NCI-H460 (cell line): ENCODE measurements around the gene ITGB7. TPM values are rescaled to one million over a fixed set of nuclear protein-coding genes. Genes with fewer than 3 reads are reported as not detected.

Source experiments
- DNase-seq: peaks from one replicate; pipeline ENCODE4 v3.0.0-alpha.2; 2016; ENCODE audit warnings: low read depth; ENCODE audit errors: extremely low read depth
- total RNA-seq: library from RNA; depleted of rRNA; stranded (reverse); fragments of >200 nt; shearing (Covaris generic); gene quantifications from 2 replicates; pipeline ENCODE4 v1.2.3, GENCODE V29; 2014

Gene ITGB7
- total RNA-seq, 1 experiment from 2014 or later = not detected

DNA sequence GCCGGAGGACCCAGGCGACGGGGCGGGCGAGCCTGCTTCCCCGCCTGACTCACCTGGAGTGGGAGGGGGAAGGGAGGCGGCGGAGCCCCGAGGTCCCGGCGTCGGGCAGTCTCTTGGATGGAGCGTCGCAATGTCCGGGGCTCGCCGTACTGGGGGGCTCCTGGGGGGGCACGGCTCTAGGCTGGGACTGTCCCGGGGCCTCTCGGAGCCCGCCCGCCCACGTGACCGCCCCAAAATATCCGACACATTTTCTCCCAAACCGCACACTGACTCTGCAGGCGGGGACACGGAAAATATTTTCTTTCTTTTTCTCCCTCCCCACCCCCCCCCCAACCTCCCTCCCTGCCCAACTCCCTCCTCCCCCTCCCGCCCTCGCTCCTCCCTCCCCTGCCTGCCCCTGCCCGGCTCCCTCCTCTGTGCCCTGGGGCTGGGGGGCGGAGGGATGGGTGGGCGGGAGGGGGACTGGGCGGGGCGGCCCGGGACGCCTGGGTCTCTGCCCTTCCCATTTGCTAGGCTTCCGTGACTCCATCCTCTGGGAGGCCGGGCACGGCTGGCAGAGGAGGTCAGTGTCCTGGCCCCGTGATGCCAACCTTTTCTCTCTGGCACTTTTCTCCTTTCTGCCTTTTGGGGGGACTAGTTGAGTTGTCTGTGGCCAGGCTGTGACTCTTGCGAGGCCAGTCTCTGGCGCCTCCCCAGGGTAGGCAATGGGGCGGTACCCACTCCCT, 25.0 kb upstream of the ITGB7 start, which contains the start of gene RARG:
Gene RARG, minus strand, starts transcription at position 289 of the 725 bp plus-strand sequence. CDS start 4,664 bp downstream, outside the sequence.
- no peak for DNase-seq

DNA sequence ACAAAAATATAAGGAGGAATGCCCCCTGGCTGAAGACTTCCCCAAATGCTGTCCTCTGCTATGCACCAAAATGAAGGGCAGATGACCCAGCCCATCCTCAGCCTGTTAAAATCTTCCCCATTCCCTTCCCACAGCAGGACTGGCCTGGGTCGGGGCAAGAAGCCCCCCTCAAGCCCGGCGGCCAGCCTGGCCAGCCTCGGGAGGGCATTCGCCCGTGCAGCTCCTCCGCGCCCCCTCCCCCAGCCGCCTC, 24.5 kb upstream of the ITGB7 start:
- no peak for DNase-seq

DNA sequence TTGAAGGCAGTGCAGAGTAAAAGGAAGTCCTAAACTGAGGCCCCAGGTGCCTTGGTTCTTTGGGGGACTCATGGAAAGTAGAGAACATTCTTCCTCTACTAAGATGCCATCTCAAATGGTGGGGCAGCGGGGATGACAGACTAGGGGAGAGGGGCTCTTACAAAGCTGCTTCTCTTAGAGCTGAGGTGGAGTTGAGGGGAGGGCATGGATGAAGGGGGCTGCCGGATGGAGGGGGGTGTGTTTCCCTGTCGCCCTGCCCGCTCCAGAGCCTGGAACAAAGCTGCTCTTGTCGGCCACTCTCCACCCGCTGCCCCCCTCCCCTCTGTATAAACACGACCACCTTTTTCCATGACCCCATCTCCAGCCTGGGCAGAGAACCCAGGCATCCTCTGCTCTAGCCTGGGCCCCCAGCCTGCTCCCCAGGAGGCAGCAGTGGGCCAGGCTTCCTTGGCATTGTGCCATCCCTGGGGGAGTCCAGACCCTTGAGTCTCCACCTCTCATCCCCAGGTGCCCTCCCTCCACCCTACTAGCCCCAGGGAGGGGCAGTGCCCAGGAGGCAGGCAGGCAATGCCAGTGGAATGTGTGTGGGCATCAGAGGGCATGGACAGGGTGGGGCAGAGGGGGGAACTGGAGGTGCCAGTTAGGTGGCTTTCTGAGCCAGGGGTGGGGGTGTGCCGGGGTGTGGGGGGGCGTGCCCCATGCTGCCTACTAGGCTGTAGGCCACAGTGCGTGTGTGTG, 23.2 kb upstream of the ITGB7 start:
- DNase-seq = no peak

DNA sequence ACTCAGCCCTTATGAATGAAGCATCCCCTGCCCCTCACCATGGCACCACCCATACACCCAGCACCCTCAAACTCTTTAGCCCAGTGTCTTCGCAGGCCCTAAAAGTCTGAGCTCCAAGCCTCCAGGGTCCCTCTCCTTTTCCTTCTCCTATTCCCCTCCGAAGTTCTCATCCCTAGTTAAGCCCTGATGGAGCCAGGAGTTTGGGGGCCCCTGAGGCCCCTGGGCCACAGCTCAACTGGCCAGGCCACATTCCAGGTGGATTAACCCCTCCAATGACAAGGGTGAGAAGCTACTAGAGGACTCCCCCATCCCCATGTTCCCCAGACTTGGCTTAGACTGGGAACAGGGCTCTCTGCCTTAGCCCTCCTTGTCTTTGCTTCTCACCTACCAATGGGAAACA, 22.4 kb upstream of the ITGB7 start:
- no peak for DNase-seq

DNA sequence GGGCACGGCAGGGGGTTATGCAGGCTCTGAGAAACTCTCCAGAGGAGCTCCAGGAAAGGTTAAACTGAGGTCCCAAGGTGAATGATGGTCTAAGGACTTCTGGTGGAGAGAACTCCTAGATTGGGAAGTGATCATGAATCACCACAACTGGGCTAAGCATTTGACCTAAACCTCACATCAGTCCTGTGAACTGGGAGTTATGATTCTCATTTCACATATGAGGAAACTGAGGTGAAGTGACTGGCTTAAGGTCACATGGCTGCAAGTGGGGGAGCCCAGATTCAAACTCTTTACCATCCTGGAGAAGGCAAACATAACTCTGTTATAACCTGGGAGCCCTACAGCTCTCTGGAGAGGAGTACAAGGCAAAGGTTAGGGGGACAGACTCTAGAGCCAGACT, 20.8 kb upstream of the ITGB7 start:
- no peak for DNase-seq

DNA sequence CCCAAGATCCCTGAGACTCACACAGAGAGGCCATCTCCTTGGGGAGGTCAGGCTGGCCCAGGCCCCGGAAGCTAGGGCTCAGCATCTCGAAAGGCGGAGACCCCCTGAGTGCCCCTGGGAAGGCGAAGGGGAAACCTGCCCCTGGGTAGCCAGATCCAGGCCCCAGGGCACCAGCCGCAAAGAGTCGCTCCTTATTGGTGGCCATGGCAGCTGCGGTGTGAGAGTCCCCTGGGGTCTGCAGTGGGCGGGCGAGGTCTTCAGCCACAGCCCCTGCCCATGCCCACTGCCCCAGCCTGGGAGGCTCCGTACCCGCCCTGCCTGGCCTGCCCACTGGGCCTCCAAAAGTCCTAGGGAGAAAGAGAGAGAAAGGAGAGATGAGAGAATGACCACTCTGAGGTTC, 20.3 kb upstream of the ITGB7 start:
- no peak for DNase-seq

DNA sequence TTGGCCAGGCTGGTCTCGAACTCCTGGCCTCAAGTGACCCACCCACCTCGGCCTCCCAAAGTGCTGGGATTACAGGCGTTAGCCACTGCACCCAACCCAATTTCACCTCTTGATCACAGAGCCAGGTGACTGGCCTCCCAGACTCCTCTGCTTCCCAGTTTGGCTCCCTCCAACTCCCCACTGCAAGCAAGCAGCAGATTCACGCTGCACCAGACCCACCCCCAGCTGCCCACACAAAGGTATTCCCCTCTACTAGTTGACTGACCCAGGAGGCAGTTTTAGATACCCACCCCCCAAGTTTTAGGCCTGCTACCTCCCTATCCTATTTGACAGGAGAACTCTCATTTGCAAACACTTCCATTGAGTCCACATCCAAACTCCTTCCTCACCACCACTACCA, 19.8 kb upstream of the ITGB7 start:
- DNase-seq = no peak

DNA sequence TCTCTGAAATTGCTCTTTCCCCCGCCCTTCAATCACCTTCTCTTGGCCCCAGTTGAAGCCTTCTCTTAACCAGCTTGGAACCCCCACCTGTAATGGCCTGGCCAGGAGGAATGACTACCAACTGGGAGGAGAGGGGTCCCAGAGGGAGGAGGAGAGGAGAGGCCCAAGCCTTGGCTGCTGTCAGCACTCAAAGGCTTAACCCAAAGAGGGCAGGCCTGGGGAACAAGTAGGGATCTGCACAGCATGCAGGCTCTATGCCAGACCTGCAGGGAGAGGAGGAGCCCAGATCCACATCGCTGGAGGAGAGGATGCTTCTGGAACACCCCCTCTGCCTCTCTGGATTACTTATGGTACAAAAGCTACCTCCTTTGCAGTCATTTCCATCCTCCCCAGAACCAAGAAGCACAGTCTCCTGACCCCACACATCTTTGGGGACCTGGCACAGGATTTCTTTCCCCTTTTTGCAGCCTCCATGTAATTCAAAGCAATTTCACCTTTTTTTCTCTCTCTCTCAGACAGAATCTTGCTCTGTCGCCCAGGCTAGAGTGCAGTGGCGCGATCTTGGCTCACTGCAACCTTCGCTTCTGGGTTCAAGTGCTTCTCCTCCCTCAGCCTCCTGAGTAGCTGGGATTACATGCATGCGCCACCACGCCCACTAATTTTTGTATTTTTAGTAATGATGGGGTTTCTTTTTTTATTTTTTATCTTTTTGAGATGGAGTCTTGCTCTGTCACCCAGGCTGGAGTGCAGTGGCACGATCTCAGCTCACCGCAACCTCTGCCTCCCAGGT, 18.8 kb upstream of the ITGB7 start:
- no peak for DNase-seq

DNA sequence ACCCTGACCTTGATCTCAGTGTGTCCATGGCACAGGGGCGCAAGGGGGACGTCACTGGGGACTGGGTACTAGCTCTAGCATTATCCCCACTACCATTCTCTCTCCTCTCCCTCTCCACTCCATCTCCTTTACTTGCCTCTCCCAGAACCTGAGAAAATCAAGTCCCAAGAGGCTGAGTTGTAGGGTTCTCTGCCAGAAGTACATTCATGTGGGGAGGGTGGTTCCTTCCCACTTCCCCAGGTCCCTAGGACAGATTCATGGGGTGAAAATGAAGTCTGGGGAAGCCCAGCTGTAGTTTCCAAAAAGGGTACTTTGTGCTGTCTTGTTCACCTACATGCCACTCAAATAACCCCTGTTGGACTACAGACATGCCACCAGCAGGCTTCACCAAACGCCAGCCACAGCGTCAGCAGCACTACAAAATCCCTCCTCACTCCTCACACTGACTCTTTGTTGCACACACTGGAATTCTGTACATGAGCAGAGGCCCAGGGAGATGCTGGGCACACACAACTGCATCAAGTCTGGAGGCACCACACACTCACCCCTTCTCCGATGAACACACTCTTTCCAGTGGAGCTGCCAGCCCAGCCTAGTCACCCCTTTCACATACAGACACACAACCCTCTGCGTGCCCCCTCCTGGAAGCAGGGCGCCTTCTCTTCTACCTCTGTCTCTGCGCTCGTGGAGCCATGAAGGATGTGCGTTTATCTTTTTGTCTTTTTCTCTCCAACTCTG, 18.0 kb upstream of the ITGB7 start:
- DNase-seq = no peak

DNA sequence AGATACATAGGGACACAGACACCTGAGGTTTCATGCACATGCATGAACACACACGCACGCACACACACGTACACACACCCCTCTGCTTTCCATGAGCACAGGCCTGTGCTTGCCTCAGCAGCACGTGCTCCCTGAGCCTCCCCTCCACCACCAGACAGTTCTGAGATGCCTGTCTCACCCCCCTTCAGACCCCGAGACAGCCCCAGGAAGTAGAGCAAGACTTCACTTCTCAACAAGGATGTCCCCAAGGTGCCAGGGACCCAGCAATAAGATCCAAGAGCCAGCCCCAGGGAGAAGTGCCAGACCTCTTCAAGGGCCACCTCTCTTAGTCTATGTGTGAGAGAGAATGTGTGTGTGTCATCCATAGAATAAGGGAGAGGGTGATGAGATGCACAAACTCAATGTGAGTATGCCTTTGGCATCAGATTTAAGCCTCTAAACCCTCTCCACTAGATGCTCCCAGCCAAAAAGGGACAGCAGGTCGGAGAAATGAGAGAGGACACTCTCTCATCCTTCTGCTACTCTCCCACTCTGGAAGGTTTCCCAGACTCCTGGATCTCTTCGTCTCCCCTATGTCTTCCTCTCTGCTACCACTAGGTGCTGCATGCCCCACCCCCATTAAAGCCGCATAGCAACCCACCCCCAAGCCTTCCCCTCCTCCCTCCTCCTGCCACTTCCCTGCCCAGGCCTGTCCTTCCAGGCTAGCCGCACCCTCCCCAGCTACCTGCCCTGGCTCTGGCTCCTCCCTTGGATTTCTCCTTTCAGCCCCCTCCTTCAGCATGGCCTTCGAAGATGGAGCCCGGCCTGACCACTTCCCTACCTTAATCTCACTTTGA, 17.2 kb upstream of the ITGB7 start:
- no peak for DNase-seq

DNA sequence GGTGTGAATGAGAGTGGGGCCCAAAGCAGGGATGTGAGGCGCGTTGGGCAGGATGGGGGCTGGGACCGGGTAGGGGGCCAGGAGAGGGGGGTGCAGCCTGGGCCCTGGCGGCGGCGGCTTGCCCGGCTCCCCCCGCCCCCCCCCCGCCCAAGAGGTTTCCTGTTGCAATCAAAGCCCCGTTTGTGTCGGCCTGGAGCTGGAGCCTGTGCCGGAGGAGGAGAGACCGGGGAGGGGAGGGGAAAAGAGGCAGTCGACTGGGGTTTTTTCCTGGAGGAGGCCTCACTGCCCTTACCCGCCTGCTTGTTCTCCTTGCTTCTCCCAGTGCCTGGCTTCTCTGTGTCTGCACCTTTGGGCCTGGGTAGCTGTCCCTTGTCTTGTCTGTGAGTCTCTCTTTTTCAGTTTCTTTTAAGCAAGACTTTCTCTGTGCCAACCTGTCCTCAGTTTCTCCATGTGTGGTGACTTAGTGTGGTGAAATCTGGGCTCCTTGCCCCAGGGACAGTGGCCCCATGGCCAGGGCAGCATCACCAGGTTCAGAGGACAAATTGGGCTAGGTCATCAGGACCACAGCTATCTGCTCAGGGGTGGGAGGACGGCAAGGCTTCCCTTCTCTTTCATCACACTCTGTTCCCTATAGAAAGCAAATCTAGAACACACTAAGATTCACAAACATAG, 16.5 kb upstream of the ITGB7 start:
- DNase-seq = no peak

DNA sequence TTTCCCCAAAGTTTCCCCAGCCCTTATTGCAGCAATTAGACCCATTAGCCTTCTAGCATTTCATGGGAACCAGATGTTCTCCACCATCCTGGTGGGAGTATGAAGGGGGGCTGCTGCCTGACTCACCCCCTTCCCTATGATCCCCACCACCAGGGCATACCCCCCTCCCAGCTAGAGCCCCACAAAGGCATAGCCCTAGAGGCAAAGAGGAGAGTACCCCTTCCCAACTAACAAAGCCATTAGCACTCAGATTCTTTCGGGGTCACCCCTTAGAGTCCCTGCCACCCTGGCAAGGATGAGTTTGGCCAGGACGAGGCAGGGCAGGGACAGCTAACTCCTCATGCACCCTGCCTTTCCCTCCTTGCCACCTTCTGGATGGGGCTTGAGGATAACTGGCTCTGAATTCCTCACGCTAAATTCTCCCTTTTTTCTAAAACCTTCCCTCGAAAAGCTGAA, 15.8 kb upstream of the ITGB7 start:
- DNase-seq = no peak

DNA sequence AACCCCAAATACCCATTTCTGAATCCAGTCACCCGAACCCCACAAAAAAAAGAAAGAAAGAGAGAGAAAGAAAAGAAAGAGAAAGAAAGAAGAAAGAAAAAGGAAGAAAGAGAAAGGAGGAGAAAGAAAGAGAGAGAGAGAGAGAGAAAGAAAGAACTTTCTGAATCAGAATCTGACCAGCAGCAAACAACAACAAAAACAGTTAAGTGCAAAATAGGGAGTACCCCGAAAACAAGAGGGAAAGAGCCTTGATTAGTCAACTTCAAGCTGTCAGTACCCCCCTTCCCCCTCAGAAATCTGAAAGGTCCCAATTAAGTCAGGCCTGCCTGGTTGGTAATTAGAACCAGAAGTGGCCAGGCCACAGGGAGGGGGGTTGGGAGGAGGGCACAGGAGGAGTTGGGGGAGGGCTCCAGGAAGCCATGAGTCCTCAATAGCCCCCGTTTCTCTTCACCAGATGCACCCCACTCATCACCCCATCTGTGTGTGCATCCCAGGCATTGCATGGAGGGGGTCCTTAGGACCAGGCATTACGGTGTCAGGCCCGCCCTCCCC, 15.2 kb upstream of the ITGB7 start:
- DNase-seq = no peak

DNA sequence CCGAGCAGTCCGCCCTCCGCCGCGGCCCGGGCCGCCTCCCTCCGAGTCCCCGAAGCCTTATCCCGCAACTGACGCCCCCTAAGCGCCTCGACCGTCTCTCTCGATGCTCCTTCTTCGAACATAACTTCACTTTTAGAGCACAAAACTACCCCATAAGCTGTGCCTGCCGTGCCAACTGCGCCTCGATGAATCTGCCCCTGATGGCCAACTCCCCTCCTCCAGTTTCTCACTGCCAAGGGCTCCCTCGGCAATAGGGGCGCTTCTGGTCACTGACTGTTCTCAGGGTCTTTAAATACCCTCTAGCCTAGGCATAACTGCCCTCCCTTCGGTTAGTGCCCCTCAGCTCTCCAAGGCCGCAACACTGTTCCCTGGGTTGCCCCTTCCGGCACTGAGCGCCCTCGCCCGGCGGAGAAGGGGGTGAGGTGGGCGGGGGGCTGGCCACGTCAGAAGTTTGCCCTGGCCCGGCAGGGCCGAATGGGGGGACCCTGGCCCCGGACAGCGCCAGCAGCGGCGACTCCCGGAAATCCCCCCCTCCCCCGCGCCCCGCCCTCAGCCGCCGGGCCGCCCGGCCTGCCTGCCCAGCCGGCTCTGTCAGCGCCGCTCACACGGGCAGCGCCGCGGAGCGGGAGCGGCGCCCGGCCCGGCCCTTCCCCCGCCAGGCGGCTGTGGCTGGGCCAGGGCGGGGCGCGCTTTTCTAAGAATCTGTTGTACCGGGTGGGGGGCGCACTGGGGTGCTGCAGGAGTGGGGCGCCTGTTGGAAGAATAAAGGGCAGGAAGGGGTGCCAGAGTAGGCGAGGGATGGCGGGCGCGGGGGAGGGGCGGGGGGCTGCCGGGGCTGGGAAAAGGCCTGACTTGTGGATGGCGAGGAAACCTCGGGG, 14.4 kb upstream of the ITGB7 start:
- DNase-seq = peak; percentile 54

DNA sequence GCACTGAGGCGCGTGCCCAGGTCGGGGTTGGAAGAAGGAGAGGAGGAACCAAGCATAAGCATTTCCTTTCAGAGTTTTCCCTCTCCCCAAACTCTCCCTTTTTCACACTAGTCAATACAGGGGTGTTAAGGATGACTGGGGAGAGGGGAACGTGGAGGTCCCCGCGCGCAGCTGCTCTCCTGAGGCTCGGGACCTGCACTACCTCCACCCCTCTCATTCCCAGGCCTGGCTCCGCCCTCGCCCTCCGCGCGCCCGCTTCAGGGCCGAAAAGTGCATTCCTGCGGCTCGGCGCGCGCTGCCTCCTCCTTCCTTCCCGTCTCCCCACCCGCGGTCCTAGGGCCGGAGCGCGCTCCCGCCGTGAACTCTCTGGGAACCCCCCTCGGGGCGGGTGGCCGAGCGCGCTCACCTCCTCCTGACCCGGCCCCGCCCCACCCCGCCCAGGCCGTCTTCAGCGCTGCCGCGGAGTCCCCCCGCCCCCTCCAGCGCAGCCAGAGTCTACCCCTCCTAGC, 13.7 kb upstream of the ITGB7 start:
- DNase-seq = peak; percentile 91

DNA sequence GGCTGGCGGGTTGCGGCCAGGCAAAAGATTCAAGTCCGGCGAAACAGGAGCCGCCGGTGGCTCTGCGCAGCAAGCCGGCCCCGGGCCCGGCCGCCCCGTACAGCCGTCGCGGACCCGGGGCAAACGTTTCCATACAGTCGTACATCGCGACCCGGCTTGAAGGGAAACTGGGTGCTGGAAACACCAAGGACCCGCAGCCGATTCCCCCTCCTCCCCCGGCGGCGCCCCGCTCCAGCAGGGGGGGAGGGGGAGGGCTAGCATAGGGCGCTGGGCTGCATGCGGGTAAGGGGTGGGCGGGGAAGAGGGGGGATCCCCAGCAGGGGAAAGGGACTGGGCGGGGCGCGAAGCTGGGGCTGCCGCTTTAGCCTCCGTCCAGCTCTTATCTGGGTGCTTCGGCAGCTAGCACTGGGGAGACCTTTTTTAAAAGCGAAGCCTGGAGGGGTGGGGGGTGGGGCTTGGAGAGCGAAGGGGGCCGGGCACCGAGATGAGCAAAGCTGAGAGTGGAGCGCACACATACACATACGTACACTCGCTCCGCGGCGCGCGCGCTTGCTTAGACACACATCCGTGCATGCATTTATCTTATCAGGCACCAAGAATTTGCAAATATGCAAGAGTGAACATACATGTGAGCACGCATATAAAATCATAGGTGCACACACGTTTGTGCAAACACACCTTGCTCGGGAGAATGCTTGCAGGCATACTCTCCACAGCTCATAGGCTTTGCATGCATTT, 13.1 kb upstream of the ITGB7 start:
- DNase-seq = peak; percentile 55

DNA sequence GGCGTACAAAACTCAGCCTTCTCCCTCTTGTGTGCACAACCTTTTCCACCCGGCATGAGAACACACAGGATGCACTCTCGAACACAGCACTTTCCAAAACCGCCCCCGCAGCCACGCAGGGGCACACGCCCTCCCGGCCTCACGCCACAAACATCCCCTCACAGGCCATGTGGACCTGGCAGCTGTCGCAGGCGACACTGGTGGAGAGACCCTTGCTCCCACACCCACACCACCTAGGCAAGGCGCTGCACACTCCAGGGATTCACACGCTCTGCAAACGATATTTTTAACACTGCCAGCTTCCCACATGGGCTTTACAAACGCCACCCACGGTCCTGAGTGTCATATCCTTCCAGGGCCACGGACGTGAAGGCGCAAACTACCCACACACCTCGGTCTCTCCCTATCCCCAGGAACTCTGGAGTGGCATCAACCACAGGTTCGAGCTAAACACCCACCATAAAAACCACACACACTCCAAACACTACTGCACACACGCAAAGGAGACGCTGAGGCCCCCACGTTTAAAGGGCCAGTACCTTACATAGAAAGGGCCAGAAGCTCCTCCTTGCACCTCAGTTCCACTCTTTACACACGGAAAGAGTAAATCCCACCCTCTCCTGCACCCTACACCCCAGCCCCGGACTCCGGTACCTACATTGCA, 12.4 kb upstream of the ITGB7 start:
- no peak for DNase-seq
